ENCODE data around the gene PDIA4. TPM values are rescaled to one million over a fixed set of nuclear protein-coding genes. Genes with fewer than 3 reads are reported as not detected.

The PDIA4 gene
- total RNA-seq, 1 experiment from 2014 or later: 341 TPM

DNA sequence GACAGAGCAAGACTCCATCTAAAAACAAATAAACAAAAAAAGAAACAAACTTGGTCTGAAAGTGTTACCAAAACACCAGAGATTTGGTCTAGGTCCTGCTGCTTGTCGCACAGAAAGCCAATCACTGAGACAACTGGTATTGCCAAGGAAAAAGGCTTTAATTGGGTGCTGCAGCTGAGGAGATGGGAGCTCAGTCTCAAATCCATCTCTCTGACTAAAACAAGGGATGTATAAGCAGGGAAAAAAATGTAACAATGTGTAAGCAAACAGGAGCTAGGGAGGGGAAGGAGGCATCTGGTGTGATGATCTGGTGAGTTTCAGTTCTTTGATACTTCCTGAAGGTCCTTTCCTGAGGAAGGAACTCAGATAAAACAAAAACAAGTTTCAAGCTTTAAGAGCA is 8.4 kb upstream of the PDIA4 start (continued):
- TF ChIP-seq, protein P1, sequence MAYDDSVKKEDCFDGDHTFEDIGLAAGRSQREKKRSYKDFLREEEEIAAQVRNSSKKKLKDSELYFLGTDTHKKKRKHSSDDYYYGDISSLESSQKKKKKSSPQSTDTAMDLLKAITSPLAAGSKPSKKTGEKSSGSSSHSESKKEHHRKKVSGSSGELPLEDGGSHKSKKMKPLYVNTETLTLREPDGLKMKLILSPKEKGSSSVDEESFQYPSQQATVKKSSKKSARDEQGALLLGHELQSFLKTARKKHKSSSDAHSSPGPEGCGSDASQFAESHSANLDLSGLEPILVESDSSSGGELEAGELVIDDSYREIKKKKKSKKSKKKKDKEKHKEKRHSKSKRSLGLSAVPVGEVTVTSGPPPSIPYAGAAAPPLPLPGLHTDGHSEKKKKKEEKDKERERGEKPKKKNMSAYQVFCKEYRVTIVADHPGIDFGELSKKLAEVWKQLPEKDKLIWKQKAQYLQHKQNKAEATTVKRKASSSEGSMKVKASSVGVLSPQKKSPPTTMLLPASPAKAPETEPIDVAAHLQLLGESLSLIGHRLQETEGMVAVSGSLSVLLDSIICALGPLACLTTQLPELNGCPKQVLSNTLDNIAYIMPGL (CRISPR knock-in tag; IDR thresholded peaks at IDR 0.05): no peak
- no peak for TF ChIP-seq TEAD1 (CRISPR knock-in tag; IDR thresholded peaks at IDR 0.05)
- TF ChIP-seq KAT7 (CRISPR knock-in tag; IDR thresholded peaks at IDR 0.05; ENCODE audit: borderline replicate concordance): no peak
- no peak for TF ChIP-seq NR3C1 (CRISPR knock-in tag; conservative IDR thresholded peaks at IDR 0.05; ENCODE audit: low read depth)

DNA sequence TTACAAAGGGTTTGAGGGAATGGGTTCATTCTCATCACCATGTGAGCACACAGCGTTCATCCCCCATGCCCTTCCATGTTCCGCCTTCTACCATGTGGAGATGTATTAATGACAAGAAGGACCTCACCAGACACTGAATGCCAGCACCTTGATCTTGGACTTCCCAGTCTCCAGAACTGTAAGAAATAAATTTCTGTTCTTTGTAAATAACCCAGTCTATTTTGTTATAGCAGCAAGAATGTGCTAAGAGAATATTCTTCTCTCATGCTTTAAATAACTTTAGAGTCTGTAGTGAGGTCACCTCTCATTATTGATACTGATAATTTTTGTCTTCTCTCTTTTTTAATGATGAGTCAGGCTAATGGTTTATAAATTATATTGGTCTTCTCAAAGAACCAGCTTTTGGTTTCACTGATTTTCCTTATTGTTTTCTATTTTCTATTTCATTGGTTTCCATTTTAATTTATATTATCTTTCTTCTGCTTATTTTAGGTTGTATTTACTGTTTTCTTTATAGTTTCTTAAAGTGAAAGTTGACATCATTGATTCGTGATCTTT is 3.1 kb upstream of the PDIA4 start:
- POLR2A ChIA-PET: no interaction called here
- peaks cover 5% of the 10 kb centered on the region; the same call in 1 of the 2 replicates for H3K9me3 Mint-ChIP-seq
- CTCF ChIA-PET: interaction anchor here (1.2 kb wide), 1 partner anchor 35 kb away, joined by 3 read pairs; no protein-coding TSS in a partner anchor
- TF ChIP-seq, protein P2, sequence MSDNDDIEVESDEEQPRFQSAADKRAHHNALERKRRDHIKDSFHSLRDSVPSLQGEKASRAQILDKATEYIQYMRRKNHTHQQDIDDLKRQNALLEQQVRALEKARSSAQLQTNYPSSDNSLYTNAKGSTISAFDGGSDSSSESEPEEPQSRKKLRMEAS (CRISPR knock-in tag; IDR thresholded peaks at IDR 0.05): no peak
- TF ChIP-seq, protein P3, sequence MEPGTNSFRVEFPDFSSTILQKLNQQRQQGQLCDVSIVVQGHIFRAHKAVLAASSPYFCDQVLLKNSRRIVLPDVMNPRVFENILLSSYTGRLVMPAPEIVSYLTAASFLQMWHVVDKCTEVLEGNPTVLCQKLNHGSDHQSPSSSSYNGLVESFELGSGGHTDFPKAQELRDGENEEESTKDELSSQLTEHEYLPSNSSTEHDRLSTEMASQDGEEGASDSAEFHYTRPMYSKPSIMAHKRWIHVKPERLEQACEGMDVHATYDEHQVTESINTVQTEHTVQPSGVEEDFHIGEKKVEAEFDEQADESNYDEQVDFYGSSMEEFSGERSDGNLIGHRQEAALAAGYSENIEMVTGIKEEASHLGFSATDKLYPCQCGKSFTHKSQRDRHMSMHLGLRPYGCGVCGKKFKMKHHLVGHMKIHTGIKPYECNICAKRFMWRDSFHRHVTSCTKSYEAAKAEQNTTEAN (CRISPR knock-in tag; IDR thresholded peaks at IDR 0.05): no peak
- TF ChIP-seq TP53 (CRISPR knock-in tag; IDR thresholded peaks at IDR 0.05) (no peak), CREM (CRISPR knock-in tag; IDR thresholded peaks at IDR 0.05) (no peak), NR3C1 (CRISPR knock-in tag; conservative IDR thresholded peaks at IDR 0.05; ENCODE audit: low read depth) (no peak), ZNF423 (CRISPR knock-in tag; IDR thresholded peaks at IDR 0.05) (no peak), CREB1 (CRISPR knock-in tag; IDR thresholded peaks at IDR 0.05) (no peak), ATF2 (CRISPR knock-in tag; IDR thresholded peaks at IDR 0.05; ENCODE audit: borderline replicate concordance, low read depth) (no peak), SOX15 (CRISPR knock-in tag; IDR thresholded peaks at IDR 0.05) (no peak), ZMAT4 (CRISPR knock-in tag; IDR thresholded peaks at IDR 0.05) (no peak), JAZF1 (CRISPR knock-in tag; IDR thresholded peaks at IDR 0.05) (no peak), ESRRA (CRISPR knock-in tag; IDR thresholded peaks at IDR 0.05; ENCODE audit: borderline replicate concordance) (no peak), PREB (CRISPR knock-in tag; IDR thresholded peaks at IDR 0.05; ENCODE audit: borderline replicate concordance) (no peak), NFATC4 (CRISPR knock-in tag; IDR thresholded peaks at IDR 0.05) (no peak), STAT6 (CRISPR knock-in tag; conservative IDR thresholded peaks at IDR 0.05; ENCODE audit: low read depth) (no peak), FOXJ3 (CRISPR knock-in tag; IDR thresholded peaks at IDR 0.05; ENCODE audit: borderline replicate concordance) (no peak)
- TF ChIP-seq, protein P4, sequence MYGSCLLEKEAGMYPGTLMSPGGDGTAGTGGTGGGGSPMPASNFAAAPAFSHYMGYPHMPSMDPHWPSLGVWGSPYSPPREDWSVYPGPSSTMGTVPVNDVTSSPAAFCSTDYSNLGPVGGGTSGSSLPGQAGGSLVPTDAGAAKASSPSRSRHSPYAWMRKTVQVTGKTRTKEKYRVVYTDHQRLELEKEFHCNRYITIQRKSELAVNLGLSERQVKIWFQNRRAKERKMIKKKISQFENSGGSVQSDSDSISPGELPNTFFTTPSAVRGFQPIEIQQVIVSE (CRISPR knock-in tag; IDR thresholded peaks at IDR 0.05; ENCODE audit: borderline replicate concordance): no peak
- TF ChIP-seq, protein P5, sequence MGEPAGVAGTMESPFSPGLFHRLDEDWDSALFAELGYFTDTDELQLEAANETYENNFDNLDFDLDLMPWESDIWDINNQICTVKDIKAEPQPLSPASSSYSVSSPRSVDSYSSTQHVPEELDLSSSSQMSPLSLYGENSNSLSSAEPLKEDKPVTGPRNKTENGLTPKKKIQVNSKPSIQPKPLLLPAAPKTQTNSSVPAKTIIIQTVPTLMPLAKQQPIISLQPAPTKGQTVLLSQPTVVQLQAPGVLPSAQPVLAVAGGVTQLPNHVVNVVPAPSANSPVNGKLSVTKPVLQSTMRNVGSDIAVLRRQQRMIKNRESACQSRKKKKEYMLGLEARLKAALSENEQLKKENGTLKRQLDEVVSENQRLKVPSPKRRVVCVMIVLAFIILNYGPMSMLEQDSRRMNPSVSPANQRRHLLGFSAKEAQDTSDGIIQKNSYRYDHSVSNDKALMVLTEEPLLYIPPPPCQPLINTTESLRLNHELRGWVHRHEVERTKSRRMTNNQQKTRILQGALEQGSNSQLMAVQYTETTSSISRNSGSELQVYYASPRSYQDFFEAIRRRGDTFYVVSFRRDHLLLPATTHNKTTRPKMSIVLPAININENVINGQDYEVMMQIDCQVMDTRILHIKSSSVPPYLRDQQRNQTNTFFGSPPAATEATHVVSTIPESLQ (CRISPR knock-in tag; IDR thresholded peaks at IDR 0.05): no peak

More for the DNA sequence above, 3.1 kb upstream of the PDIA4 start:
- Mint-ChIP-seq H3K27ac (no peak overlapping the region), H3K4me3 (no peak overlapping the region), H3K36me3 (no peaks in the 10 kb centered on the region), H3K4me1 (peaks cover 16% of the 10 kb centered on the region), H3K27me3 (ENCODE audit: low read depth) (peaks cover 7% of the 10 kb centered on the region; the same call in 1 of the 2 replicates)
- ATAC-seq: no peak
- DNase-seq (ENCODE audit: low spot score): no peak
